MM.1S (cell line): ENCODE results near the gene ITGA7.

Experiments
- DNase-seq: peaks from one replicate; pipeline ENCODE4 v3.0.0-alpha.2; 2015
- H2AFZ ChIP-seq: fragments of 300-600 bp; sonication (generic); 2 replicates; pipeline ENCODE4 v1.6.0; 2016; ENCODE audit warnings: antibody characterized with exemption, low read length
- H3F3A ChIP-seq: fragments of 300-600 bp; sonication (generic); 2 replicates; pipeline ENCODE4 v1.6.1; 2016; ENCODE audit warnings: mild to moderate bottlenecking, antibody characterized with exemption, low read length, moderate library complexity, mixed read lengths; ENCODE audit not compliant: insufficient read depth
- H3K27ac ChIP-seq: fragments of 300-600 bp; sonication (generic); 2 replicates; pipeline ENCODE4 v1.5.1; 2016; ENCODE audit warnings: mild to moderate bottlenecking, low read length
- H3K27me3 ChIP-seq: fragments of 300-600 bp; sonication (generic); replicated peaks from 2 replicates; pipeline ENCODE4 v1.6.0; 2016; ENCODE audit warnings: low read length; ENCODE audit not compliant: insufficient read depth
- H3K36me3 ChIP-seq: fragments of 300-600 bp; sonication (generic); replicated peaks from 2 replicates; pipeline ENCODE4 v1.6.1; 2016; ENCODE audit warnings: mild to moderate bottlenecking, low read length, mixed read lengths; ENCODE audit not compliant: insufficient read depth
- H3K4me1 ChIP-seq: fragments of 300-600 bp; sonication (generic); 2 replicates; pipeline ENCODE4 v1.6.1; 2016; ENCODE audit warnings: low read length, mixed read lengths
- H3K4me2 ChIP-seq: fragments of 300-600 bp; sonication (generic); 2 replicates; pipeline ENCODE4 v1.6.0; 2016; ENCODE audit warnings: low read depth, low read length
- H3K4me3 ChIP-seq: fragments of 300-600 bp; sonication (generic); 2 replicates; pipeline ENCODE4 v1.5.1; 2016; ENCODE audit warnings: low read length, mixed read lengths
- H3K79me2 ChIP-seq: fragments of 300-600 bp; sonication (generic); 2 replicates; pipeline ENCODE4 v1.6.1; 2016; ENCODE audit warnings: mixed run types, low read length, mixed read lengths
- H3K9ac ChIP-seq: fragments of 300-600 bp; sonication (generic); 2 replicates; pipeline ENCODE4 v1.6.1; 2016; ENCODE audit warnings: low read length, mixed read lengths
- H3K9me2 ChIP-seq: fragments of 300-600 bp; sonication (generic); replicated peaks from 2 replicates; pipeline ENCODE4 v1.6.1; 2016; ENCODE audit warnings: mild to moderate bottlenecking, low read length, mixed read lengths; ENCODE audit not compliant: insufficient read depth
- H3K9me3 ChIP-seq: fragments of 300-600 bp; sonication (generic); replicated peaks from 2 replicates; pipeline ENCODE4 v1.6.1; 2016; ENCODE audit warnings: mild to moderate bottlenecking, low read length, mixed read lengths; ENCODE audit not compliant: insufficient read depth
- H4K20me1 ChIP-seq: fragments of 300-600 bp; sonication (generic); 2 replicates; pipeline ENCODE4 v1.6.1; 2016; ENCODE audit warnings: mild to moderate bottlenecking, low read length, moderate library complexity, mixed read lengths; ENCODE audit not compliant: insufficient read depth
- EZH2 ChIP-seq: fragments of 300-600 bp; sonication (generic); optimal IDR thresholded peaks from 2 replicates; pipeline ENCODE3; 2017; ENCODE audit warnings: low read depth, mild to moderate bottlenecking, antibody characterized with exemption, low read length, mixed read lengths
- EZH2phosphoT487 ChIP-seq: fragments of 300-600 bp; sonication (generic); IDR thresholded peaks from 2 replicates; pipeline ENCODE4 v1.6.1; 2018; ENCODE audit warnings: antibody characterized with exemption, low read length
- TF ChIP-seq, protein P1 (sequence below): fragments of 300-600 bp; sonication (generic); IDR thresholded peaks from 2 replicates; pipeline ENCODE4 v1.5.1; 2016; ENCODE audit warnings: antibody characterized with exemption, low read length, mixed read lengths

ITGA7 gene

GRCh38 chr12:55746913-55747231, 39.2 kb upstream of the ITGA7 start:
- H3K4me3 ChIP-seq: no peak overlapping the region
- DNase-seq: no peak
- no peak overlapping the region for H3K27ac ChIP-seq
- no peaks in the 10 kb centered on the region for H3K79me2 ChIP-seq
- H3F3A ChIP-seq: no peaks in the 10 kb centered on the region; the same call in none of the 2 replicates
- 0 out of 2 replicates have a peak, but pooled peaks cover 4% of the 10 kb centered on the region for H3K27me3 ChIP-seq
- no peaks in the 10 kb centered on the region for H3K36me3 ChIP-seq
- H3K4me2 ChIP-seq: no peak overlapping the region
- H3K9ac ChIP-seq: no peak overlapping the region
- no peaks in the 10 kb centered on the region for H3K9me2 ChIP-seq
- TF ChIP-seq, protein P1, sequence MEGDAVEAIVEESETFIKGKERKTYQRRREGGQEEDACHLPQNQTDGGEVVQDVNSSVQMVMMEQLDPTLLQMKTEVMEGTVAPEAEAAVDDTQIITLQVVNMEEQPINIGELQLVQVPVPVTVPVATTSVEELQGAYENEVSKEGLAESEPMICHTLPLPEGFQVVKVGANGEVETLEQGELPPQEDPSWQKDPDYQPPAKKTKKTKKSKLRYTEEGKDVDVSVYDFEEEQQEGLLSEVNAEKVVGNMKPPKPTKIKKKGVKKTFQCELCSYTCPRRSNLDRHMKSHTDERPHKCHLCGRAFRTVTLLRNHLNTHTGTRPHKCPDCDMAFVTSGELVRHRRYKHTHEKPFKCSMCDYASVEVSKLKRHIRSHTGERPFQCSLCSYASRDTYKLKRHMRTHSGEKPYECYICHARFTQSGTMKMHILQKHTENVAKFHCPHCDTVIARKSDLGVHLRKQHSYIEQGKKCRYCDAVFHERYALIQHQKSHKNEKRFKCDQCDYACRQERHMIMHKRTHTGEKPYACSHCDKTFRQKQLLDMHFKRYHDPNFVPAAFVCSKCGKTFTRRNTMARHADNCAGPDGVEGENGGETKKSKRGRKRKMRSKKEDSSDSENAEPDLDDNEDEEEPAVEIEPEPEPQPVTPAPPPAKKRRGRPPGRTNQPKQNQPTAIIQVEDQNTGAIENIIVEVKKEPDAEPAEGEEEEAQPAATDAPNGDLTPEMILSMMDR: no peak
- TF ChIP-seq EZH2phosphoT487: no peak
- TF ChIP-seq EZH2: no peak
- no peaks in the 10 kb centered on the region for H4K20me1 ChIP-seq
- H3K4me1 ChIP-seq: peaks cover 6% of the 10 kb centered on the region; the same call in 1 of the 2 replicates
- no peaks in the 10 kb centered on the region for H3K9me3 ChIP-seq
- H2AFZ ChIP-seq: no peak overlapping the region

DNA sequence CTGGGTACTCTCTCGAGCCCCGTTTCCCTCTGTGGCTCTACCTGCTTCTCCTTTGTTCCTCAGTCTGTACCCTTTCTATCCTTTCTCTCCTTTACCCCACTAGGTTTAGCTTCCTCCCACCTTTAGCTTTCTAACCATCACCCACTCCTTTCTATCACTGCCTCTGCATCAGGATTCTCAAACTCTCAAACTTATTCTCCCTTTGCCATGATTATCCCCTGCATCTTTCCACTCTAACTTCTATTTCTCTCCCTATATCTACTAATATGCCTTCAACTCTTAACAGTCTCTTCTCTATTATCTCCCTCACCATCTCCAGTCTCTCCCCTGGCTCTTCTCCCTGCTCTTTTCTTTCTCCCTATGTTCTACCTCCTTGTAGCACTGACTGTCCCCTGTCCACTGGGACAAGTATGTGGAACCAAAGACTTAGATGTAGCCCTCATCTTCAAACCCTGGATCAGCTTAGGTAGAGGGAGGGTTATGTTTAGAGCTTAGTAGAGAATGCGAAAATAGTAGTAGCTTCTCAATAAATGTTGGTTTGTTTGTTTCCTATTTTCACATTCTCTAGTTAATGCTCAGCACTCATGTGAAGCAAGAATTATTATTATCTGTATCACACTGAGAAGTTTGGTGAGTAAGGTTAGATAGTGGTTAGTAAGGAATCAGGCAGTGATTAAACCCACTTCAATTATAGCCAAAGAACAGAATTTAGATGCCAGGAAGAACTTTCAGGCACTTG, 38.6 kb upstream of the ITGA7 start:
- no peaks in the 10 kb centered on the region for H3K9me3 ChIP-seq
- H3K79me2 ChIP-seq: no peaks in the 10 kb centered on the region
- H3K27ac ChIP-seq: no peak overlapping the region
- H3K4me2 ChIP-seq: no peak overlapping the region
- H3K36me3 ChIP-seq: no peaks in the 10 kb centered on the region
- H2AFZ ChIP-seq: no peak overlapping the region
- peaks cover 6% of the 10 kb centered on the region; the same call in 1 of the 2 replicates for H3K4me1 ChIP-seq
- TF ChIP-seq EZH2phosphoT487: no peak
- TF ChIP-seq, protein P1: no peak
- no peak for TF ChIP-seq EZH2
- no peaks in the 10 kb centered on the region for H3K9me2 ChIP-seq
- no peak overlapping the region for H3K9ac ChIP-seq
- no peaks in the 10 kb centered on the region for H4K20me1 ChIP-seq
- no peak for DNase-seq
- H3K27me3 ChIP-seq: 0 out of 2 replicates have a peak, but pooled peaks cover 4% of the 10 kb centered on the region
- no peak overlapping the region for H3K4me3 ChIP-seq
- no peaks in the 10 kb centered on the region; the same call in none of the 2 replicates for H3F3A ChIP-seq

GRCh38 chr12:55745361-55746173, 37.9 kb upstream of the ITGA7 start:
- no peaks in the 10 kb centered on the region for H3K9me3 ChIP-seq
- peaks cover 6% of the 10 kb centered on the region; the same call in 1 of the 2 replicates for H3K4me1 ChIP-seq
- no peak overlapping the region for H3K9ac ChIP-seq
- no peaks in the 10 kb centered on the region for H3K9me2 ChIP-seq
- H3K27ac ChIP-seq: no peak overlapping the region
- TF ChIP-seq EZH2phosphoT487 (no peak), EZH2 (no peak)
- TF ChIP-seq, protein P1: no peak
- no peak overlapping the region for H3K4me3 ChIP-seq
- H3K79me2 ChIP-seq: no peaks in the 10 kb centered on the region
- H3K4me2 ChIP-seq: no peak overlapping the region
- no peaks in the 10 kb centered on the region; the same call in none of the 2 replicates for H3F3A ChIP-seq
- 0 out of 2 replicates have a peak, but pooled peaks cover 4% of the 10 kb centered on the region for H3K27me3 ChIP-seq
- H3K36me3 ChIP-seq: no peaks in the 10 kb centered on the region
- DNase-seq: no peak
- no peak overlapping the region for H2AFZ ChIP-seq
- no peaks in the 10 kb centered on the region for H4K20me1 ChIP-seq
